ELF-1 (cell line): ENCODE results near the gene ZNRF2.

Source experiments
- DNase-seq: peaks from one replicate; pipeline ENCODE4 v3.0.0-alpha.2; 2016; ENCODE audit warnings: low read depth, low spot score

ZNRF2 gene

DNA sequence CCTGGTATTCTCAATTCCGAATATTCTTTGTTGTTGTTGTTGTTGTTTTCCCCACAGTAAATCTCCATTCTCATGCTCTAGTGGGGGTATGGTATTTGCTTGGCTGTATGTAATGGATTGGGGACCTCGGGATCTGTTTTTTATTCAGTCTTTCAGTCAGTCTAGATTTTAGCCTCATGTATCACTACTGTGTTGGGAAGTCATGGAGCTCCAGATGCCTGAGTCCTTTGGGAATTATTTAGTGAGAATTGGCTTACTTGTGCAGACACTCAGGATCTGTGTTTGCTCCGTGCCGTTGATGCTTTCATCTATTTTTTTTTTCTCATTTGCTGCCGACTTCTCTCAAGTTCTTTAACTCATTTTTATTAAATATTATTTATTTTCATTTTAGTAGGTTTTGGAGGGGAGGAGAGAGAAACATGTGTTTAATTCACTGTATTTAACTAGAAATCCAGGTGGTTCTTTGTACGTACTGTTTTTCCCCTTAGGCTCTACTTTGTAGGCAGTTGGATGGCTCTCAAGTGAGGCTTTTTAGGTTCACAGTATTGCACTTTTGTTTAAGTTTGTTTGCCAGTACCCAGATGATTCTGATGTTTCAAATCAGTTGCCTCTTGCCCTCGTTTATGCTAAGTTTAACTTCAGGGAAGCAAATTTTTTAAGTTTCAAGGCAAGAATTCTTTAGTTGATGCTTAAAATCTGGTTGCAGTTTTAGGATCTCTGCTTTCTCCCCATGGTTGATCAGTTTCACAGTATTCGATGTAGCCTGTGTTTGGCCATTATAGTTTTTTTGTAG, 36.9 kb downstream of the ZNRF2 start:
- no peak for DNase-seq

DNA sequence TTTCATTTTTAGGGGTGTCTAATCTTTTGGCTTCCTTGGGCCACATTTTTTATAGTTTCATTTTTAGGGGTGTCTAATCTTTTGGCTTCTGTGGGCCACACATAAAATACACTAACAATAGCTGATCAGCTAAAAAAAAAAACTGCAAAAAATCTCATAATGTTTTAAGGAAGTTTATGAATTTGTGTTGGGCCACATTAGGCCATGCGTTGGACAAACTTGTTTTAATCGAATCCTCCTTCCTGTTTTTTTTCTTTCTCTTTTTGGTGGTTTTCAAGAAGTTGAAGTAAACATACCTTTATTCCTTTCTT, 37.4 kb downstream of the ZNRF2 start:
- no peak for DNase-seq

DNA sequence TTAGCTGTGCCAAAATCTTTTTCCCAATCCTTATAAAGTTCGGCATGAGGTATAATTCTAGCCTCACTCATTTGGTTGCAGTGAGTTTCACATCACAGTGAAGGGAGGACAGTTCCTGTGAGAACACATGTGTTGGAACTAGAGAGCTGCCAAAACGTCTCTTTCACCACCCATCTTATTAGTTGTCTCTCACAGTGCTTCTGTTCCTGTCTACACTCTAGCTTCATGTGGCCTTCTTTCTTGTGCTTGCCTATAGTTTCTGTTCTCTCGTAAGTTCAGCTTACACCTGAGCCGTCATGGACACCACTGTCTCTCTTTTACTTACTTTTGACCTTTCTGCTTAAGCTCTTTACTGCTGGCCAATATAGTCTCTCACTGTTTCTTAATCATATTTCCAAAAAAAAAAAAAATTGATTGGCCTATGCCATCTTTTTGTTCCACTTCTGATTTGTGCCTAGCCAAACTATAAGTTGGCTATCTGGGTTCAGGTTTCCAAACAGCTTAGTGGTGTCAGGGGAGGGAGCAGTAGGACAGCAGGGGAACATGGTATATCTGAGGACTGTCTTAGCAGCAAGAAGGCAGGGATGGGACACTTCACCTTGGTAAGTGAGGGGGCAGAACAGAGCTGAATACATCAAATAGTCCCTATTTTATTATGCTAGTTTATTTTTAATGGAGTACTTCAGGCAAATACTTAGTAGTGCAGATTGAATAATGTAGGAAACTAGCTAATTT, 38.0 kb downstream of the ZNRF2 start:
- no peak for DNase-seq

DNA sequence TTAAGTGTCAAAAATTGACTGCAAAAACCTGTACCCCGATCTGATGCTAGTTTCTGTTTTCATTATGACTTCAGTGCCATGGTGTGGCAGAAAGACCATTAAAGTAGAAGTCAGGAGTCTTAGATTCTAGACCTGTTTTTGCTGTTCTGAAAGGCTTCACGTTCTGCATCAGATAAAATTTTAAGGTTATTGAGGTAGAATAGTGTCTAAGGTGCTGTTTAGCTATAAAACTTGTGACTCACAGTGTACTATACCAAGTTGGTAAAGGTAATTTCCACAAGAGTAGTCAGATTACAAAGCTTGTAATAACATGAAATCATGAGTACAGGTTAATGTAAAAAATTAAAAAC, 38.6 kb downstream of the ZNRF2 start:
- DNase-seq = no peak

DNA sequence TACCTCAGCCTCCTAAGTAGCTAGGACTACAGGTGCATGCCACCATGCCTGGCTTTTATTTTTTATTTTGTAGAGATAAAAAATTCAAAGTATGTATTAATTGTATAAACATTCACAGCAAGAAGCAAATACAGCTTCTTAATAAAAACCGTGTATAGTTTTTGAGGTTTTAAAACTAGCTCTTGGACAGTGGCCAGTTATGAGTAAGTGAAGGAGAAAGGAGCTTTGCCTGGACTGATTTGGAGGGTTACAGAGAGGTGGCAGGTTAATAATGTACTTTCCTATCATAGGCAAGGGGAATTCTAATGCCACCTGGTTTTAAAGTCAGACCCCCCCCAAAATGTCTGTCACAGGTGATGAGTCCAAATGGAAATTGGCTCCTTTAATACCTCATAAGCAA, 43.4 kb downstream of the ZNRF2 start:
- no peak for DNase-seq

DNA sequence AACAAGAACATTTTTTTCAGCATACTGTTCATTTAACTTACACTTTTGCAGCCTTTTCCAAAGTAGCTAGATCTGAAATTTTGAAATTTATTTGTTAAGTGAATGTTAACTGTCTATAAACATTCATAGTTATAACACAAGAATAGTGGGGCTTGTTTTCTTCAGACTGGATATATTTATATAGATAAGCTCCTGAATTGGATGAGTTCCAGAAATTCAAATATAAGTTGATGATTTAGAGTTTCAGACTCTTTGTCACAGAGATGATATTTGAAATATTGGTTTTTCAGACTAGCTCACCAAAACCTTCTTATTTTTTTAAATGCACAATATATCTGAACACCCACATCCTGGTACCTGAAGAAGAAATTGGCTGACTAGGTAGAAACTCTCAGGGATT, 44.0 kb downstream of the ZNRF2 start:
- no peak for DNase-seq

DNA sequence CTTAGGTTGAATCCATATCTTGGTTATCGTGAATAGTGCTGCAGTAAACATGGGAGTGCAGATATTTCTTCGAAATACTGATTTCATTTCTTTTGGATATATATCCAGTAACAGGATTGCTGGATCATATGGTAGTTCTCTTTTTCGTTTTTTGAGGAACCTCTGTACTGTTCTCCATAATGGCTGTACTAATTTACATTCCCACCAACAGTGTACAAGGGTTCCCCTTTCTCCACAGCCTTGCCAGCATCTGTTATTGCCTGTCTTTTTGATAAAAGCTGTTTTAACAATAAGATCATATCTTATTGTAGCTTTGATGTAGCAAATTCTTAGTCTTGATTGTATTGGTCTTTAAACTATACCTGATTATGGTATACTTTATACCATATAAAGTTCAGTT, 45.3 kb downstream of the ZNRF2 start:
- DNase-seq = no peak

DNA sequence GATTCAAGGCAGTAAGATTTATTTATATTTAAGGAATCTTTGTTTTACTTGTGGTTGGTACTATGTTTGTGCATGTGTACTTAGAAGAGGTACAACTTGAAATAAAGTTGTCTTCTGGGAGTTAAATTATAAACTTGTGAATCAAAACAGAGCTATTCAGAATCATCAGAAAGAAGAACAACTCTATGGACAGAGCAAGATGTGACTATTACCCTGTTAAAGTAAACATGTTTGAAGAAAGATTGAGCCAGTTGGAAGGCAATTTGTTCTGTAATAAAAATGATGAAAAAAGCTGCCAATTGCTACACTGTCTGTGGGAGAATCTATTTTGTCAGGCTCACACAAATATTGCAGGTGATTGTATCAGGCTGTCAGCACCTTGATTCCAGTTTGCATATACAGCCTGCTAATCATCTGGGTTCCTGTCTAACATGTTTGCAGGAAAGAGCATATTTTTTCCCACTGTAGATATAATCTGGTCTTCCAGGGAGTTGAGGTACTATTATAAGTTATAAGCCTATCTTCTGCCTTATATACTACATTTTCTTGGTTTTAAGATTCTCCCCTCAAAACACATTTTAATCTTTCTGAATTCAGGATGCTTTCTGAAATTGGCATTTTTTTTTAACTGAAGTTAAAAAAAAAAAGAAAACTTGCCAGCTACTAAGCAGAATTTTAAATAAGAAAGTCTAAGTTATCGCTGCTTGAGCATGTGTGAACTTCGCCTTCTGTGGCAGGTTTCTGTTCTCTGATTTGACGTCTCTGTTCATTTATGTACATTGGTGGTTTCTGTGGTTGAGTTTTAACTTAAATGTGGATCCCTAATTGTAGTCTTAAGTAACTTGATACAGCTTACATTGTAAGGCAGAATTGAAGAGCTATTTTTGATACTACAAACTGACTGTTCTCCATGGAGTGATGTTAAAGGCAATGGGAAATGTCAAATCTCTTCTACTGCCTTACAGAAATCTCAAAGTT, 46.0 kb downstream of the ZNRF2 start:
- DNase-seq = no peak

DNA sequence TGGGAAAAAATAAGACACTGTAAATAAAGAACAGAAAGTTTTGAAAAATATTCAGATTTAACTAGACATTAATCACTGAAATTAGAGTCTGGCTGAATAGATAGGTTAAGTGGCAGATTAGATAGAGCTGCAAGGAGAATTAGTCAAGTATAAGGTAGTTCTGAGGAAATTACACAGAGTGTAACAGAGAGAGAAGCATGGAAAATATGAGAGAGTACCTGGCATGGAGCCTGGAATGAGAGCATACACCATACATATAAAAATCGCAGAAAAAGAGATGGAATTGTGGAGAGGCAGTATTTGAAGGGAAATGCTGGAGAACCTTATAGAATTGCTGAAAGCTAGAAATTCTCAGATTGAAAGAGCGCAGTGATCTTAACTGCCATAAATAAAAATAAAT, 46.9 kb downstream of the ZNRF2 start:
- no peak for DNase-seq

DNA sequence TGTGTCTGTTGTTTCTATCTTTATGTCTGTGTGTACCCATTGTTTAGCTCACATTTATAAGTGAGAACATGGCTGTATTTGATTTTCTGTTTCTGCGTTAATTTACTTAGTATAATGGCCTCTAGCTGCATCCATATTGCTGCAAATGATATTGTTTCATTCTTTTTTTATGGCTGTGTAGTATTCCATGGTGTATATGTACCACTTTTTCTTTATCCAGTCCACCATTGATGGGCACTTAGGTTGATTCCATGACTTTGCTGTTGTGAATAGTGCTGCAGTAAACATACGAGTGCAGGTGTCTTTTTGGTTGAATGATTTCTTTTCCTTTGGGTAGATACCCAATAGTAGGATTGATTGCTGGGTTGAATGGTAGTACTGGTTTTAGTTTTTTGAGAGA, 48.2 kb downstream of the ZNRF2 start:
- DNase-seq = no peak

DNA sequence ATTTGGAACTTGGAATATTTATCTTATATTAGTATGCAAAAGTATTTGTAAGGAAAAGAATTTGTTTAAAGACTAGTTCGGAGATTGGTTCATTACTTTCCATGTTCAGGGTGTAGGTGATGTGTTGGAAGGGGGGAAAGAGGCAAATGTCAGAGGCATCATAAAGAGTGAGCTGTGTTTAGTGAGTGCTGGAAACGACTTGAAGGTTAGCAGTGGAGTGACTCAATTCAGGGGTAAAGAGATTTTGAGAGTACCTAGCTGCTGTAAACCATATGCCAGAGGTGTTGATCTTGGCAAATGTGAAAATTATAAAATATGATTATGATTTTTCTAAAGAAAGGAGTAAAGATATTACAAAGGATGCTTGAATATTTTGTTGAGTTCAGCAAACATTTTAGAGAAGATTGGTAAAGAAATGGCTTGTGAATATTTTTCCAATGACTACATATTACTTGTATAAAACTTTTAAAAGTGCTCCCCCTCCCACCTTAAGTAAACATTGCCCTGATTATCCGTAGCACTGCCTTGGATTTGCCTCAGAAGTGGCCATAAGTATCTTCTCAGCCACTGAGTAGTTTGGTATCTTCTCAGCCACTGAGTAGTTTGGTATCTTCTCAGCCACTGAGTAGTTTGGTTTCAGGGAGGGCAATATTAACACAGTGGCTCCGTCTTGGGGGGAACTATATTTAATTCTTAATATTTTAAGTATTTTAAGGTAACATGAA, 51.5 kb downstream of the ZNRF2 start:
- DNase-seq = no peak

DNA sequence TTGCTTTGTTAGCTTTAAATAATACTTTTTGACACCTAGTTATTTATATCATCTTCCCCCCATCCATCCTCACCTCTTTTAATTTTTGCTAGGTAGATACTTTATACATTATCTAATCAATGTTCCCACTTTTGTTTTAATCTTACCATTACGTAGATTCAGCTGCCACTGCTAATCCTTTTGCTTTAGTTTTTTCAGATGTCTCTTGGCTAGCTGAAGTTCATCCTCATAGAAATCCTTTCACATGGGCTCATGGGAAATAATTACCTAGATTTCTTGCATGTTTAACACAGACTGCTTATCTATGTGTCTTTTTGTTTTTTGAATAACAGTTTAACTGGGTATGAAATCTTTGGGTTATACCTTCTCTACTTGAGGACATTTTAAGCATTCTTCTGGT, 60.1 kb downstream of the ZNRF2 start:
- no peak for DNase-seq

DNA sequence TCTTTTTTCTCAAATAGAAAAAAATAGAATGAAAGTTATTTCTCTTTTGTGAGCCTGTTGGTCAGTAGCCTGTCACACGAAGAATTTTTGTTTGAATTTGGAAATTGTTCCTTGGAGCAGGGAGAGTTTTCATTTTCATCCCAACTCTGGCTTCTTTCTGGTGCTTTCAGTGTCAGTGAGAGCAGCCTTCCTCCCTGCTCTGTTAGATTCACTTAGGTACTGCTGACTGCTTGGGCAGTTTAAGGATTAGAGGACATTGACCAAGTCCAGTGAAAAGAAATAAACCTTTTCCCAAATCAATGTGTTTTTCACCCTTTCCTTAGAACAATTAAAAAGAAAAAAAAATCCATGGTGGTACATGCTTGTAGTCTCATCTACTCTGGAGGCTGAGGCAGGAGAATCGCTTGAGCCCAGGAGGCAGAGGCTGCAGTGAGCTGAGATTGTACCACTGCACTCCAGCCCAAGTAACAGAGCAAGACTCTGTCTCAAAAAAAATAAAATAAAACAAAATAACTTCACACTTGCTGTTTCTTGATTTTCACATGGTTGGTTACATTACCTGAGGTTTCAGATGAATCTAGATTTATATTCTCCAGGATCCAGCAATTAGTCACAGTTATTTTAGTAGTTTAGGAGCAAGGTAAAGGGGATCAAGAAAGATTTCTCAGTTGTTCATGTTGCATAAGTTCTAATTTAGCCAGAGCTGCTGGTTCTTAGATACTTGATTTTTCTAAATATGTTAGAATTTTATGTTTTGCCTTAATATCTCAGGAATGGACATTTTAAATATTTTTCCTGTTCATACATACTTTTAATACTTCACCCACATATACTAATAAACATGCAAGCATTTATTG, 63.1 kb downstream of the ZNRF2 start:
- peak; percentile 9 for DNase-seq

DNA sequence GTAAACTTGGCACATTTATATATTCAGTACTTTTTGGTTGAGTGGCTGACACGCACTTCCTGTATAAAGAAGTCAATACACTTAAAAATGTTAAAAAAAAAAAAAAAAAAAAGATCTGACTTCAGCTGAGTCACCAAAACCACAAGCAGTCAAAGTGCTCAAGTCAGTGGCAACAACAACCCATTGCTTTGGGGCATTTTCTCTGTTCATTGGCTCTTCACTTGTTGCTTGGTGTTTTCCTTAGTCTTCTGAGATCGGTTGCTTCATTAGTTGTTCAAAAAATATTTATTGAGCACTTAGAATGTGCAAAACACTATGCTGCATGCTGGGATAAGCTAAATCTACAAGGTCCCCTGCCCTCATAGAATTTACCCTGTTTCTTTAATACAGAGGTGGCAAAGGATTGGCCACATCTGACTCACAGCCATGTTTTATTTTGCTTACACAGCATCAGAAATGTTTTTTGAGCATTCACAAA, 63.7 kb downstream of the ZNRF2 start:
- peak; percentile 73 for DNase-seq

DNA sequence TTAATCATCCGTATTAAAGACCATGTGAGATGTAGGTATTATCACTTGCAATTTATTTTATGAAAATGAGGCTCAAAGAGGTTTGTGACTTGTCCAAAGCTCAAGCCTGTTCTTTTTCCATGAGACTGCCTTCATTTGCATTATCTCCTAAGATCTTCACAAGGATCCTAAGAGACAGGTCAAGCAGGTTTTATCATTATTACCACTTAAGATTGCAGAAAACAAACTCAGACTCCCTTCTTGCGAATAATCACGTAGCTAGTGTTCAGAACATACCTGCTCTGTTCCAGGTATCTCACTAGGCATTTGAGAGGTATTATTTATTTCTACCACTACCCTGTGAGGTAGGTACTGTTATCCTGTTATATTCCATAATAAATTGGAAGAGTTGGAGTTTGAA, 64.8 kb downstream of the ZNRF2 start:
- DNase-seq = peak; percentile 14

DNA sequence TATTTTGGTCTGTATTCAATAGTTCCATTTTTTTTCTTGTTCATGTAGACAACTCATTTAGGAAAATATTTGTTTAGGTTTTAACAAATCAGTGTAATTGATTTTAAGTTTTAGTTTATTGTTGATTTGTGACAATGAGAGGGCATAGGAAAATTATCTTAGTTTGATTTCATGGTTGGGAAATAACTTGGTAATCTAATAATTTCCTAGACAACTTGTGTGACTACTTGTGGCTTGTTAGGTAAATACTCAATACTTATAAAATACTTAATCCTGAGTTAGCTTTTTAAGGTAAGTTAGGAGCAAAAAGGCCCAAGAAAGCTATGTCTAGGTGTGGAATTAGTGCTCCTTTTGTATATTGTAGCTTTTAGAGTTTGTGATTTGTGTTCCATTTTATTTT, 65.4 kb downstream of the ZNRF2 start:
- DNase-seq = no peak

DNA sequence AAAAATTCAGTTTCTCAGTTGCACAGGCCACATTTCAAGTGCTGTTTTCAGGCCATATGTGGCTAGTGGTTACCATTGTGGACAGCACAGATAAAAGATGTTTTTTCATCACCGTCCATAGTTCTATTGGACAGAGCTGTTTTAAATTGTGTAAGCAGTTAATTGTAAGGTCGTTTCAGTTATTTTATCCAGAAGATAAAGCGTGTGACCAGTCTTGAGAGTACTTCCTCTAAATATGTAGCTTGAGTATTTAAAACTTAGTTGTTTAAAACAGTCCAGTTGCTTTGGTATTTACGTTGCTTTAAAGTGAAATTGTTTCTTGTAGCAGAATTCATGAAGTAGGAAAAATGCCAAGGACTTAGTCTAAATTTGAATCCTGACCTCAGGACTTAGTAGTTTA, 66.9 kb downstream of the ZNRF2 start:
- no peak for DNase-seq

DNA sequence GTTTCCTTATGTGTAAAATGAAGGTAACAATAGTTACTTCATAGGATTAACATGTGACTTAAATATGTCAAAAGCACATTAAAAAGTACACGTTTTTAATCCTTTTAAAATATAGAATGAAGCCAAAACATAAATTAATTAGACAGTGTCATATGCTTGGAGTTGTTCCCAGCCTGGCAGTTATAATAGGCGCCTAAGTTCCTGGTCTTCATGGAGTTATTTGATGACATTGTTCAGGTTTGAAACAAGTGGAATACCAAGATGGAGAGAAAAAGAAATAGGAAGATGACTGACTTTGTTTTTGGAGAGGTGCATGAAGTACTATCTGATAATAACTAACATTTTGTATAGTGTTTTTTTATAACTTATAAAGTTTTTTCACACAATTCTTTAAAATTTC, 67.3 kb downstream of the ZNRF2 start:
- DNase-seq = no peak

DNA sequence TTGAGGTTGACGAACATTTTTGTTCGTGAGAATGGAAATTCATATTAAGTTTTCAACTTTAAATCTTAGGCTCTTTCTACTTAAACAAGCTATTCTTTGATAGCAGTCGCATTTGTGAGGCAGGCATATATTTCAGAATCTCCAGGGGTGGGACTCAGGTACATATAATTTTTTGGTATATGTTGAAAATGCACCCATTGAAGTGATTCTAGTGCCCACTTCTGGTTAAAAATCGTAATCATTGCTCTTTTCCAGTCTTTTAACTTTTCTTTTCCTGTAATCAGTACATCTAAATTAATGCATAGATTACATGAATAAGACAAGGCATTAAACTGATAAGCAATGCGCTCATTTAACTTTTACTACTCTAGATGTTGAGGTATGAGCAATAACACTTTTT, 67.8 kb downstream of the ZNRF2 start:
- no peak for DNase-seq

DNA sequence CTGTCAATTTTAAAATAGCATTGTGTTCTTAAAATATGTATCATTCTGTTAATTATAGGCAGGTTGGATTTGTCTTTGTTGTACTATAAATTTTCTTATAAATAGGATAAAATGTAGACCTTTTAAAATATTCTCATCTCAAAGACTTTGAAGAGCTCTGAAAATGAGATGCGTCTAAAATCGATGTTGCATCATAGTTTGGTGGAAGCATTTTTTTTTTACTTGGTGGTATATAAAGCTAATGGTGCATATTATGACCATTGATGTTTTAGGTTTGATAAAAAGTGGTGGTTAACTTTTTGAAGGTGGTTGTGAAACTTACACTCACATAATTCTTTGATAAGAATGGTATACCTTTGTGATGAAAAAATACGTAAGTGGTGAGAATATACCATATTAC, 69.1 kb downstream of the ZNRF2 start:
- DNase-seq = no peak
